GM19452 (cell line): ENCODE results near the gene MSN.
"Not testable (repeated sequence)": the region's sequence is repeated elsewhere in the genome, so short reads cannot be mapped to it uniquely, and the experiment has no call there.

Experiments
- ATAC-seq: cut with Tn5 transposase; IDR thresholded peaks from one replicate; pipeline ENCODE4 v1.9.1; 2021; ENCODE audit not compliant: unreplicated experiment

Gene MSN

DNA sequence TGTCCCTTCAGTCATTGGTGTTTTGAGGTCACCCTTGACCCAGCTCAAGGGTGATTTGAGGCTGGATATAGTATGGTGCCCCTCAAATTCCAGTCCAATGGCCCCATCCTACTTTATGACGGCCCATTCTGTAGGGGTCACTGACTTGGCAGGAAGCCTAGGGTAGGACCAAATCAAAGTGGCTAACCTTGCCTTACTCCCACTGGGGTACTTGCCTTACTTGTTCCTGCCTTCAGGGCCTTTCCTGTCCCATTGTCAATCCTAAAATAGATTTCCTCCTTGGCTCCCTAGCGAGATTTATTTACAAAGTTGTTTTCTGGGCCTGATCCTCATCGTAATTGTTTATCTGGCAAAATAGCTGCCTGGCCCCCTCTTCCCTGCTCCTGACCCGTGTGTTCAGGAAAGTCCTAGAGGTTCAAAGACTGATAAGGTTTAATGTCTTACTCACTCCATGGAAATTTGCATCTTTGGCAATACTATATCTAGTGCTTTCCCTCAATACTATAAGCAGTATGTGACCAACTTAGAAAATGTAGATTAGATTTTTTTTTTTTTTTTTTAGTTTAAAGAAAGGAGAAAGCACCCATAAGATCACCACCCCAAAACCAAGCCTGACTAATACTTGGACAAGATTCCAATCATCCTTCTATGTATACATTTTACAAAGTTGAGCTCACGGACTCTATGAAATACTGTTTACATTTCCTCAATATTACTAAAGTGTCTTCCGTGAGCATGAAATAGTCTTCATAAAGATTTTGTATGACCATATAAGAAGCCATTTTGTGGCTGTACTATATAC, 44.8 kb downstream of the MSN start:
- no peak for ATAC-seq

DNA sequence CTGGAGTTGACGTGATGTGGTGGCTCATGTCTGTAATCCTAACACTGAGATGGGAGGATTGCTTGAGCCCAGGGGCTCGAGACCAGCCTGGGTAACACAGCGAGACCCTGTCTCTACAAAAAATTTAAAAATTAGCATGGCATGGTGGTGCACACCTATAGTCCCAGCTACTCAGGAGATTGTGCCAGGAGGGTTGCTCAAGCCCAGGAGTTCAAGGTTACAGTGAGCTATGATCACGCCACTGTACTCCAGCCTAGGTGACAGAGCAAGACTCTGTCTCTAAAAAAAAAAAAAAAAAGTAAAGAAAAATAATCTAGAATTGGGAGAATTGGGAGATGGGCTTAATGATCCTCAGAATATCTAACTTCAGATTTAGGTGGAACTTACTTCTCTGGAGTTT, 51.1 kb downstream of the MSN start:
- ATAC-seq, result no peak

DNA sequence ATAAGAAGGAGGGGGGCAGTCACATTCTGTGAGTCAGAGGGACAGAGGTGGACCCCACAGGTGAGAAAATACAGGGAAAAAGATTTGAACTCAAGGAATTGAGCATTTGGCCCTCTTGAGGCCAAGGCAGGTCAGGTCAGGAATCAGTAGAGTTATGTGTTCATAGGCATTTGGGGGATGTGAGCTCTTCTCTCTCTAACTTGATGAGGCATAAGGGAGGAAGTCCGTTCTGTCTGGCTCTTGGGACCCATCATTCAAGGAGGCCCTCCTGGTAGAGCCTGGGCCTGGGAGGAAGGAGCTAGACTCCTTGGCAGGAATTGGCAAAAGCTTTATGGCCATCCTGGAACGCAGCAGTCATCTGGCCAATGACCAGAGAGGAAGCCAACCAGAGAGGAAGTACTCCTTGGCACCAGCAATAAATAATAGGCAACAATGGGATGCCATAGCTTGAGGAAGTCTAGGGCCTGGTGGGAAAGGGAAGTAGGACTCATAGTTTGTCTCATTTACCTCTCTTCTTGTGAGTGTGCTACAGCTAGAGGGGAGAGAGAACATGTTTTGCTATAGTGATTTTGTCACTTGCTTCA, 53.0 kb downstream of the MSN start:
- ATAC-seq, result no peak

DNA sequence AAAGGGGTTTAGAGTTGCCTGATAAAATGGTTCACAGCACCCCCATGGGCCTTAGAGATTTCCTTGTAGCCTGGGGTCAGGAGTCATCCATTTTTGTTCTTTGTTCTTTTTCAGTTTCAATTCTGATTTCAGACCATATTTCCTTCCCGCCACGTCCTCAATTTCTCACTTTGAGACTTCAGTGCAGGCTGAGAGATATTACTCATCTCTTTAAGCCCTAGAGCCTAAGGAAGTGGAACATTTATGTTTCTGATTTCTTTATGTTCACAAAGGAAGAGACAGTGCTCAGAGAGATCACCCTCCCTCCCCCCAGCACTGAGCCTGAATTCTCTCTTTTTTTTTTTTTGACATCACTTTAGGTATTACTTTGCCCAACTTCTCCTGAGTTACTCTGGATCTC, 56.3 kb downstream of the MSN start:
- ATAC-seq, result peak; percentile 70

DNA sequence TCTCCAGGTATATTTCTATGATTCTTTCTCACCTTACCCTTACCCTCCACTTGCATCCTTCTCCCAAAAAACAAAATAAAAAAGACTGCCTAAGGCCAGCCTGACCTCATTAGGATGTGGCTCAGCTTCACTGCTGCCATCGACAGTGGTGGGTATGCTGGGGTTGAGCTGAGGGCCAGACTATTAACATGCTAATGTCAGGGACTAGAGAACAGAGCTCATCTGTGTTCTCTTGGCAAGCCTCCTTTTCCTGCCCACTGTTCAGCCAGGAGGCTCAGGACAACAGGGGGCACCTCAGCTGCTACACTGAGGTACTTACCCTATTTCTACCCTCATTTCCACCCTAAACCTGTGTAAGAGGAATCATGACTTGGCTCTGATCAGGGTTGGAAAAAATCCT, 59.3 kb downstream of the MSN start:
- no peak for ATAC-seq

DNA sequence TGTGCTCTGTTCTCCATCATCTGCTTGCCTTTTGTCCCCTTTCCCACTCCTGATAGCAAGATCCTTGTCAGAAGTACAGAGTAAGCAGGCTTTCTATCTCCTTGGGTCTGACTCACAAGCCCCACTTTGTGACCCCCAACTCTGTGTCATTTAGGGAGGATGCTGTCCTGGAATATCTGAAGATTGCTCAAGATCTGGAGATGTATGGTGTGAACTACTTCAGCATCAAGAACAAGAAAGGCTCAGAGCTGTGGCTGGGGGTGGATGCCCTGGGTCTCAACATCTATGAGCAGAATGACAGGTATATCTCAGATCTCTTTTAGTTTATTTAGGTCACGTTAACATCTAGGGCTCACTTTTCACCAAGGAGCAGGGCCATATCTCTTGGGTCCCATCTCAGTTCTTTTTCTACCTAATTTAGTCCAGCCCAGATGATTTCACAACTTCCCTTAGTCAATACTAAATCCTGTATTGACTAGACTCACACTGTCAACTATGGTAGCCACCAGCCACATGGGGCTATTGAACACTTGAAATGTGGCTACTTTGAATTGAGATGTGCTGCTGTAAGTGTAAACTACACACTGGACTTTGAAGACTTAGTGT, 64.3 kb downstream of the MSN start:
- no peak for ATAC-seq

DNA sequence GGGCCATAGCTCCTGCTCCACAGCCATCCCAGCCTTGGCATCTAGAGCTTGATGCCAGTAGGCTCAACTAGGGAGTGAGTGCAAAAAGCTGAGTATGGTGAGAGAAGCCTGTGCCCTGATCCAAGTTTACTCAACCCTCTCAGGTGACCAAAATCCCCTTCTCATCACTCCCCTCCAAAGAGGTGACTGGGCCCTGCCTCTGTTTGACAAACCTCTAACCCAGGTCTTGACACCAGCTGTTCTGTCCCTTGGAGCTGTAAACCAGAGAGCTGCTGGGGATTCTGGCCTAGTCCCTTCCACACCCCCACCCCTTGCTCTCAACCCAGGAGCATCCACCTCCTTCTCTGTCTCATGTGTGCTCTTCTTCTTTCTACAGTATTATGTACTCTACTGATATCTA, 73.5 kb downstream of the MSN start:
- ATAC-seq, result no peak

DNA sequence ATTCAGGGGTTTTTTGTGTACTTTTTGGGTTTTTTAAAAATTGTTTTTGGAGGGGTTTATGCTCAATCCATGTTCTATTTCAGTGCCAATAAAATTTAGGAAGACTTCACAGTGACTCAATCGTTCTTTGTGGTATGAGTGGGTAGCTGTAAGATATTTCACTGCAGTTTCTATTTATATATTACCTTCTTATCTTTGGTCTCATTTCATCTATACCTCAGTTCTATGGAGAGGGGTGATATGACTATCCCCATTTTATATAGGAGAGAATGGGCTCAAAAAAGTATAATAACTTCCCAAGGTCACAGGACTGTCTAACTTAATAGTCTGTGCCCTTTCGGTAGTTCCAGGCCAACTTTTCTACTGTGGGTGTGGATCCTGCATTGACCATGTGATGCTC, 74.4 kb downstream of the MSN start:
- no peak for ATAC-seq

DNA sequence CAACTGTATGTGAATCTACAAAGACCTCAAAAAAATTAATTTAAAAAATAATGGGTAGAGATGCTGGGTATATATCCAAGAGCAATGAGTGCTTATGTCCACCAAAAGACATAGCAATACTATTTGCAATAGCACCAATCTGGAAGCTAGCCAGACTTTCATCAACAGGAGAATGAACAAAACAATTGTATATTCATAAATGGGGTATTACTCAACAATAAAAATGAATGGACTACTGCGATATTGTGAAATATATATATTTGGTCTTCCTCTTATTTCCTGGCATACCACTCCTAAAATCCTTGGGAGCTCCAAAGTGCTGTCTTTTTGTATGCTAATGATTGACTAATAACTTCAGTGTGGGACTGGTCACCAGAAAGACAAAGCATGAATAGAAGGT, 77.5 kb downstream of the MSN start:
- no peak for ATAC-seq

DNA sequence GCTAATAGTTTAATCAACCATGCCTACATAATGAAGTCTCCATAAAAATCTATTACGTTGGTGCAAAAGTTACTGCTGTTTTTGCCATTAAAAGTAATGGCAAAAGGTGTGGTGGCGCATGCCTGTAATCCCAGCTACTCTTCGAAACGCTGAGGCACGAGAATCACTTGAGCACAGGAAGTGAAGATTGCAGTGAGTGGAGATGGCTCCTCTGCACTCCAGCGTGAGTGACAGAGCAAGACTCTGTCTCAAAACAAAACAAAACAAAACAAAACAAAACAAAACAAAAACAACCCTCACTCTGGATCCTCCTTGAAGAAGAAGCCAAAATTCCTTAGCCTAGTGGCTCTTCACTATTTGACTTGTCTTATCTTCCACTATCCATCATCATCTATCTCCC, 78.0 kb downstream of the MSN start:
- no peak for ATAC-seq

DNA sequence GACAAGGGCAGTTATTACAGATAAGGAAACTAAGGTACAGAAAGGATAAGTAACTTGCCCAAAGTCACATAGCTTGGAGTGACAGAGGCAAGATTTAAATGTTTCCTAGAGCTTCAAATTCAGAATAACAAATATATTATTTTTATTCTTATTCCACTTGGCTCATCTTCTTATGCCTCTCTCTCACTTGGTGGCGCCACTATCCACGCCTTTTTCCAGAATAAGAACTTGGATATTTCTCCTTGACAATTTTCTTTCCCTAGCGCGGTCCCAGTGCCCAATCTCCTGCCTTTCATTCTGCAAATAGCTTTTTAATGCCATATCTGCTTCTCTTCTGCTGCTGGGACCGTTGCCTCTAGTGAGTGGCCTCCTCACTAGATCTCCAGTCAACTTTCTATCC, 78.5 kb downstream of the MSN start:
- no peak for ATAC-seq

DNA sequence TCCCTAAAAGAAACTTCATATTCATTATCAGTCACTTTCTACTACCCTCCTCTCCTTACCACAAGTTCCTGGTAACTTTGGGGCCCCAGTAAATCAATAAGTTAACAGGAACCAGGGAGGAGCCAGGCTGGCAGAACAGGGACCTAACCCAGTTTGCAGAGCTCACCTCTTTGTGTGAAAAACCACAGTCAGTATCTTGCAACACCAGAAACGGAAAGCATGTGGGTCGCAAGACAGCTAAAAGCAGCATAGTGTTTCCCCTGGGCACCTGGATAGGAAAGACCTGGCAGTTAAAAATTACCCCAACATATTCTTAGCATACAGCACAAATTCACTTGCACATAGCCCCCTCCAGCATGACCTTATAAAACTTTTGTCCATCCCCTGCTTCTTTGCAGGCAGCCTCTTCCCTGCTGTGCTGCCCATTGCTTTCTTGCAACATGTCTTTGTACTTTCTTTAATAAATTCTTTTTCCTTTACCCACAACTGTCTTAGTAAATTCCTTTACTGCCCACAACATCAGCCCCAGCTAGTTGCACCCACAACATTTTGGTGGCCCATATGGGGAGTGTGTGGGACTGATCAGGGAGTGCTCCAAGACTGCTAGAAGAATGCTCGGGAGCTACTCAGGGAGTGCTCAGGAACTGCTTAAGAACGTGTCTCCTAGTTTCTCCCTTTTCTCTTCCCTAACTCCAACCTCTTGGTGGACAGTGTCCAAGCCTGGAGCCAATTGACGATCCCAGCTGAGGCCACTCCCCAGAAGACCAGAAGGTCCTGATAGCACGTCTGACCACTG, 83.4 kb downstream of the MSN start:
- peak; percentile 94 for ATAC-seq

DNA sequence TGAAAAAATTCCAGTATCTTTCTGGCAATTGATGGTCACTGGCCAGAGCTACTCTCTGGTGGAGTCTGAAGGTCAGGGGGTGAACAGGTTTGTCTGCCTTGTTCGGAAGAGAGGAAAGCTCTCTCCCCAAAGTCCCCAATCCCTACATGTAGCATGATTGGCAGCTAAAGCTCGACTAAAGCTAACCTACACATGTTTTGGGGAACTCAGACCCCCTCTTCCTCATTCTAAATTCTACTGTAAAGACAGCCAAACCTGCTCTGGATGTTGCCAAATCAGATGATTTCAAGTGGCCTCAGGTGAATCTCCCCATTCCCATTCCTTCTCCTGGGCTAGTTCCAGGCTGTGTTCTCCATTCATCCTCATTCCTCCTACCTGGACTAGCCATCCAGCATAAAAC, 84.1 kb downstream of the MSN start:
- no peak for ATAC-seq

DNA sequence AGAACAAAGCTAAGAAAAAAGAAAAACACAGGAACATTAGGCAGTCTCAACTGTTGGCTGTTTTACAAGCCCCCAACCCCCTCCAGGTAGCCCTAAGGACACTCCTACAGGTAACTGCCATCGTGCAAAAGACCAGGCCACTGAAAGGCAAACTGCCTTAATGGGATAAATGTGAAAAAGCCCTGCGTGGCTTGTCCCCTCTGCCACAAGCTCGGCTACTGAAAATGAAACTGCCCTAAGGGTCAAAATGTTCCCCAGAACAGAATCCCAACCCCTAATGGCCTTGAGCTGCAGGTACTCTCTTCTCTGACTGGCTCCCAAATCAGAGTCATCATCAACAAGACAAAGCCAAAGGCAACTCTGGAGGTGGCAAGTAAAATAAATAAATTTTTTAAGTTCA, 84.8 kb downstream of the MSN start:
- no peak for ATAC-seq

DNA sequence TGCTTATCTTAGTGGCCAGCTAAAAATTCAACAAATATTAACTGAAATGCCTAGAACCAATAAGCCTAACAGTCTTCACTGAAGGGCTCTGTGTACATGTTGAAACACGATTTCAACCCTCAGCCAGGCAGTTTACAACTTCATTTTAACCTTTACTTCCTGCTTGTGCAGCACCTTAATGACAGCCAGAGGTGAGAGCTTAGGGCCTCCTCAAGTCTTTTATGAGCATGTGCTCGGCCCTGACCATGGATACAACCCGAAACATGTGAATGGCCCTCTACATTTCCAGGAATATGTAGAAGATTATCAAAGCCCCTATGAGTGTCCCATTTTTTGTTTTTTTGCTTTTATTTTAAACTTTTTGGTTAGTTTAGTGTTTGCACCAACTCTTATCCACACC, 88.3 kb downstream of the MSN start:
- no peak for ATAC-seq

DNA sequence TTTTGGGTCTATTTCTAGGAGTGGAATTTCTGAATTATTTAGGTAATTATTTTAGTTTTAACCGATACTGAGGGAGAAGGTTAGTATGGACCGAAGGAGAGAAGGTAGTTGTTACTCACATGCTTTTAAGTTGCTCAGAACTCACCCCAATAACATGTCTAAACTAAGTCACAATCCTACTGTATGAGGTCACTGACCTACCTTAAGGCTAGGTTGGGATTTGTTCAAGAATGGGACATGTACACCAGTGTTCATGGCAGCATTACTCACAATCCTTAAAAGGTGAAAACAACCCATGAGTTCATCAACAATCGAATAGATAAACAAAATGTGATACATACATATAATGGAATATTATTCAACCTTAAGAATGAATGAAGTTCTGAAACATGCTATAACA, 90.5 kb downstream of the MSN start:
- no peak for ATAC-seq

DNA sequence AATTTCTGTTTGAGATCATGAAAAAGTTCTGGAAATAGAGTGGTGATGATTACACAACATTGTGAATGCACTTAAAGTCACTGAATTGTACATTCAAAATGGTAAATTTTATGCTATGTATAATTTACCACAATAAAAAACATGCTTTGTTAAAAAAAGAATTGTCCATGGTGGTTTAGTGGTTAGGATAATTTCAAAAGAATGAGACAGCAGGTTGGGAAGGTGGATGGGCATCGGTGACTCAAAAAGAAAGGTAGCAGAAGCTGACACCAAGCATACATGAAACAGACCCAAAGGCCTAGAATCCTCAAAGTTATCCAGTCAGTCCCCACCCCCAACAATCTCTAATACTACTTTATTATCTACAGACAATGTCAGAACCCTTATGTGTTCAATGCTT, 91.1 kb downstream of the MSN start:
- no peak for ATAC-seq

DNA sequence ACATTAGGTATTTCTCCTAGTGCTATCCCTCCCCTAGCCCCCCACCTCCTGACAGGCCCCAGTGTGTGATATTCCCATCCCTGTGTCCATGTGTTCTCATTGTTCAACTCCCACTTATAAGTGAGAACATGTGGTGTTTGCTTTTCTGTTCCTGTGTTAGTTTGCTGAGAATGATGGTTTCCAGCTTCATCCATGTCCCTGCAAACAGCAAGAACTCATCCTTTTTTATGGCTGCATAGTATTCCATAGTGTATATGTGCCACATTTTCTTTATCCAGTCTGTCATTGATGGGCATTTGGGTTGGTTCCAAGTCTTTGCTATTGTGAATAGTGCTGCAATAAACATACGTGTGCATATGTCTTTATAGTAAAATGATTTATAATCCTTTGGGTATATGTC, 92.1 kb downstream of the MSN start:
- ATAC-seq, result not testable (repeated sequence)

DNA sequence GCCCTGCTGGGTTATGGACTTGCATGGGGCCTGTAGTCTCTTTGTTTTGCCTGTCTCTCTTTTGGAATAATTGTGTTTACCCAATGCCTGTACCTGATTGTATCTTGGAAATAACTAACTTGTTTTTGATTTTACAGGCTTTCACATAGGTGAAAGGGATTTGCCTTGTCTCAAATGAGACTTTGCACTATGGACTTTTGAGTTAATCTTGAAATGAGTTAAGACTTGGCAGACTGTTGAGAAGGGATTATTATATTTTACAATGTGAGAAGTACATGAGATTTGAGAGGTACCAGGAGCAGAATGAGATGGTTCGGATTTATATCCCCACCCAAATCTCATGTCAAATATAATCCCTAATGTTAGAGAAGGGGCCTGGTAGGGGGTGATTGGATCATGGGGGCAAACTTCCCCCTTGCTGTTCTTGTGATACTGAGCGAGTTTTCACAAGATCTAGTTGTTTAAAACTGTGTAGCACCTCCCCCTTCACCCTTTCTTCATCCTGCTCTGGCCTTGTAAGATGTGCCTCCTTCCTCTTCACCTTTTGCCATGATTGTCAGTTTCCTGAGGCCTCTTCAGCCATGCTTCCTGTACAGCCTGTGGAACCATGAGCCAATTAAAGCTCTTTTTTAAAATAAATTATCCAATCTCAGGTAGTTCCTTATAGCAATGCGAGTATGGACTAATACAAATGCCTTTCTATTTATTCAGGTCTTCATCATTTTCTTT, 102.3 kb downstream of the MSN start:
- no peak for ATAC-seq

DNA sequence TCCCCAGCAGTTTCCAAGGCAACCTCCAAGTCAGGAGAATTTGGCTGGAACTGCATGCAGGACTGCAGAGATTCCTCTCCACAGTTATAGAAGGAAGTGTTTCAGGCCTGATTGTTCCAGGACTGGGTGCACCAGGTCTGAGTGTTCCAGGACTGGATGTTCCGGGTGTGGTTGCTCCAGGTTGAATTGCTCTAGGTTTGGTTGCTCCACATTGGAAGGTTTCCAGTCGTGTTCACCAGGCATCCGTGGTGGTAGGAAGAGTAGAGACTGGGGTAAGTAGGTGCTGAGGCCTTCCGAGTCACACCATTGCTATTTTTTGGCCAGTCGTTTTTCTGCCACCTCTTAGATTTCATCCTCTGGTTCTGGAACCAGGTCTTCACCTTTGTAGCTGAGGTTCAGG, 105.4 kb downstream of the MSN start:
- ATAC-seq, result no peak

DNA sequence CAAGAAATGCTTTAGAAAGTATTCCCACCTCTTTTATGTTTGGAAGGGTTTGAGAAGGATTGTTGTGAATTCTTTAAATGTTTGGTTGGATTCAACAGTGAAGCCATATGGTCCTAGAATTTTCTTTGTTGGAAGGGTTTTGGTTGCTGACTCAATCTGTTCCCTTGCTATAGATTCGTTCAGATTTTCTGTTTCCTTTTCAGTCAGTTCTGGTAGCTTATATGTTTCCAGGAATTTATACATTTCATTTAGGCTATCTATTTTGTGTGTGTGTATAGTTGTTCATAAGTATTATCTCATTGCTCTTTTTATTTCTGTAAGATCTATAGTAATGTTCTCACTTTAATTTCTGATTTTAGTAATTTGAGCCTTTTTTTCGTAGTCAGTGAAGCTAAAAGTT, 114.4 kb downstream of the MSN start:
- no peak for ATAC-seq
